SK-N-SH treated with all-trans-retinoic acid at 6 μM for 48 hours (cell line): ENCODE results near the gene IGF2R.
A peak's percentile ranks its signal among the peaks of the same experiment; 100 is the strongest.
"Not testable (repeated sequence)": the region's sequence is repeated elsewhere in the genome, so short reads cannot be mapped to it uniquely, and the experiment has no call there.

ENCODE experiments used
- ATAC-seq: fragments of 200-7000 bp; cut with Tn5 transposase; 3 replicates; pipeline ENCODE4 v1.9.1; 2020; ENCODE audit warnings: mild to moderate bottlenecking, moderate library complexity
- ARNTL ChIP-seq: fragments of 450-650 bp; formaldehyde crosslinking; IDR thresholded peaks from 2 replicates; pipeline ENCODE4 v1.5.0; 2020; ENCODE audit warnings: low read depth, mild to moderate bottlenecking, moderate library complexity, borderline replicate concordance
- BACH2 ChIP-seq: fragments of 250-450 bp; sonication (Bioruptor Pico); IDR thresholded peaks from 2 replicates; pipeline ENCODE4 v1.9.0; 2021; ENCODE audit warnings: mild to moderate bottlenecking, borderline replicate concordance
- CSDC2 ChIP-seq: fragments of 250-450 bp; sonication (Bioruptor Pico); IDR thresholded peaks from 2 replicates; pipeline ENCODE4 v1.5.0; 2020; ENCODE audit warnings: mild to moderate bottlenecking, moderate library complexity
- ESRRG ChIP-seq: fragments of 250-450 bp; sonication (Bioruptor Pico); IDR thresholded peaks from 2 replicates; pipeline ENCODE4 v1.6.1; 2021; ENCODE audit warnings: mild to moderate bottlenecking
- GLIS3 ChIP-seq: fragments of 250-450 bp; sonication (Bioruptor Pico); IDR thresholded peaks from 2 replicates; pipeline ENCODE4 v1.5.0; 2020; ENCODE audit warnings: mild to moderate bottlenecking, moderate library complexity
- ISL1 ChIP-seq: fragments of 250-450 bp; sonication (Bioruptor Pico); IDR thresholded peaks from 2 replicates; pipeline ENCODE4 v2.1.2; 2022; ENCODE audit warnings: mild to moderate bottlenecking, moderate library complexity
- OSR1 ChIP-seq: fragments of 250-450 bp; sonication (Bioruptor Pico); IDR thresholded peaks from 2 replicates; pipeline ENCODE4 v1.8.0; 2022; ENCODE audit warnings: moderate library complexity, mild to moderate bottlenecking, inconsistent platforms
- POU6F1 ChIP-seq: fragments of 250-450 bp; sonication (Bioruptor Pico); IDR thresholded peaks from 2 replicates; pipeline ENCODE4 v1.8.0; 2021; ENCODE audit warnings: low read depth, mild to moderate bottlenecking, moderate library complexity, borderline replicate concordance
- PPARA ChIP-seq: fragments of 250-450 bp; sonication (Bioruptor Pico); IDR thresholded peaks from 2 replicates; pipeline ENCODE4 v1.5.0; 2020; ENCODE audit warnings: mild to moderate bottlenecking, borderline replicate concordance
- RARB ChIP-seq: fragments of 250-450 bp; sonication (Bioruptor Pico); IDR thresholded peaks from 2 replicates; pipeline ENCODE4 v1.8.0; 2021; ENCODE audit warnings: mild to moderate bottlenecking, moderate library complexity
- SNAI2 ChIP-seq: fragments of 250-450 bp; sonication (Bioruptor Pico); IDR thresholded peaks from 2 replicates; pipeline ENCODE4 v1.5.0; 2020; ENCODE audit warnings: mild to moderate bottlenecking, moderate library complexity
- TCF4 ChIP-seq: fragments of 250-450 bp; sonication (Bioruptor Pico); IDR thresholded peaks from 2 replicates; pipeline ENCODE4 v1.8.0; 2021; ENCODE audit warnings: mild to moderate bottlenecking, moderate library complexity, borderline replicate concordance
- ZFP3 ChIP-seq: fragments of 250-450 bp; sonication (Bioruptor Pico); IDR thresholded peaks from 2 replicates; pipeline ENCODE4 v1.5.0; 2020; ENCODE audit warnings: mild to moderate bottlenecking, moderate library complexity
- ZFP30 ChIP-seq: fragments of 450-650 bp; formaldehyde crosslinking; IDR thresholded peaks from 2 replicates; pipeline ENCODE4 v1.5.0; 2022; ENCODE audit warnings: mild to moderate bottlenecking, moderate library complexity
- ZNF565 ChIP-seq: fragments of 450-650 bp; formaldehyde crosslinking; conservative IDR thresholded peaks from 2 replicates; pipeline ENCODE4 v1.5.0; 2020; ENCODE audit warnings: low read depth, mild to moderate bottlenecking, moderate library complexity
- ZNF70 ChIP-seq: fragments of 450-650 bp; formaldehyde crosslinking; IDR thresholded peaks from 2 replicates; pipeline ENCODE4 v1.5.0; 2020; ENCODE audit warnings: mild to moderate bottlenecking, moderate library complexity
- ZNF8 ChIP-seq: fragments of 450-650 bp; formaldehyde crosslinking; IDR thresholded peaks from 2 replicates; pipeline ENCODE4 v1.5.0; 2020; ENCODE audit warnings: mild to moderate bottlenecking, moderate library complexity
- TF ChIP-seq, protein P1 (sequence below): fragments of 250-450 bp; sonication (Bioruptor Pico); IDR thresholded peaks from 2 replicates; pipeline ENCODE4 v1.5.0; 2020; ENCODE audit warnings: mild to moderate bottlenecking, moderate library complexity
- TF ChIP-seq, protein P2 (sequence below): fragments of 250-450 bp; sonication (Bioruptor Pico); IDR thresholded peaks from 2 replicates; pipeline ENCODE4 v1.8.0; 2020; ENCODE audit warnings: mild to moderate bottlenecking, moderate library complexity, borderline replicate concordance
- TF ChIP-seq, protein P3 (sequence below): fragments of 250-450 bp; sonication (Bioruptor Pico); IDR thresholded peaks from 2 replicates; pipeline ENCODE4 v1.5.1; 2021; ENCODE audit warnings: mild to moderate bottlenecking, moderate library complexity

Gene IGF2R

GRCh38 chr6:159999240-159999671 is 30.4 kb downstream of the IGF2R start:
- peak; percentile 34; the same call in 1 of the 3 replicates for ATAC-seq
- TF ChIP-seq RARB (no peak), ZNF70 (CRISPR knock-in tag) (no peak), GLIS3 (CRISPR knock-in tag) (no peak), ZNF565 (no peak), CSDC2 (no peak), PPARA (CRISPR knock-in tag) (no peak), BACH2 (CRISPR knock-in tag) (no peak), ESRRG (CRISPR knock-in tag) (no peak), ZFP3 (CRISPR knock-in tag) (no peak)
- TF ChIP-seq, protein P1, sequence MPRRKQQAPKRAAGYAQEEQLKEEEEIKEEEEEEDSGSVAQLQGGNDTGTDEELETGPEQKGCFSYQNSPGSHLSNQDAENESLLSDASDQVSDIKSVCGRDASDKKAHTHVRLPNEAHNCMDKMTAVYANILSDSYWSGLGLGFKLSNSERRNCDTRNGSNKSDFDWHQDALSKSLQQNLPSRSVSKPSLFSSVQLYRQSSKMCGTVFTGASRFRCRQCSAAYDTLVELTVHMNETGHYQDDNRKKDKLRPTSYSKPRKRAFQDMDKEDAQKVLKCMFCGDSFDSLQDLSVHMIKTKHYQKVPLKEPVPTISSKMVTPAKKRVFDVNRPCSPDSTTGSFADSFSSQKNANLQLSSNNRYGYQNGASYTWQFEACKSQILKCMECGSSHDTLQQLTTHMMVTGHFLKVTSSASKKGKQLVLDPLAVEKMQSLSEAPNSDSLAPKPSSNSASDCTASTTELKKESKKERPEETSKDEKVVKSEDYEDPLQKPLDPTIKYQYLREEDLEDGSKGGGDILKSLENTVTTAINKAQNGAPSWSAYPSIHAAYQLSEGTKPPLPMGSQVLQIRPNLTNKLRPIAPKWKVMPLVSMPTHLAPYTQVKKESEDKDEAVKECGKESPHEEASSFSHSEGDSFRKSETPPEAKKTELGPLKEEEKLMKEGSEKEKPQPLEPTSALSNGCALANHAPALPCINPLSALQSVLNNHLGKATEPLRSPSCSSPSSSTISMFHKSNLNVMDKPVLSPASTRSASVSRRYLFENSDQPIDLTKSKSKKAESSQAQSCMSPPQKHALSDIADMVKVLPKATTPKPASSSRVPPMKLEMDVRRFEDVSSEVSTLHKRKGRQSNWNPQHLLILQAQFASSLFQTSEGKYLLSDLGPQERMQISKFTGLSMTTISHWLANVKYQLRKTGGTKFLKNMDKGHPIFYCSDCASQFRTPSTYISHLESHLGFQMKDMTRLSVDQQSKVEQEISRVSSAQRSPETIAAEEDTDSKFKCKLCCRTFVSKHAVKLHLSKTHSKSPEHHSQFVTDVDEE = no peak

DNA sequence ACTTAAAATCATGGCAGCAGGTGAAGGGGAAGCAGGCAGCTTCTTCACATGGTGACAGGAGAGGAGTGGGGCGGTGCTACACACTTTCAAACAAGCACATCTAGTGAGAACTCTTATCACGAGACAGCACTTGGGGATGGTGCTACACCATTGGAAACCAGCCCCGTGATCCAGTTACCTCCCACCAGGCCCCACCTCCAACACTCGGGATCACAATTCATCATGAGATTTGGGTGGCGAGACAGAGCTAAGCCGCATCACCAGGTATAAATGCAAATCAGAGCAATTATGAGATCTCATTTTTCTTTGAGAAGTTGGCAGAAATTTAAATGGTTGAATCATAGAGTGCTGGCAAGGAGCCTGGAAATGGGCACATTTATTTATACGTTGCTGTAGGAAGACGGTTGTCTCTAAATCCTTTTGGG is 31.4 kb downstream of the IGF2R start:
- ATAC-seq = peak; percentile 77
- peak; percentile 77 for TF ChIP-seq ZFP3 (CRISPR knock-in tag)
- no peak for TF ChIP-seq ESRRG (CRISPR knock-in tag)

- ATAC-seq = not testable (repeated sequence)
Observed at GRCh38 chr6:160000893-160001427, 32.1 kb downstream of the IGF2R start.

DNA sequence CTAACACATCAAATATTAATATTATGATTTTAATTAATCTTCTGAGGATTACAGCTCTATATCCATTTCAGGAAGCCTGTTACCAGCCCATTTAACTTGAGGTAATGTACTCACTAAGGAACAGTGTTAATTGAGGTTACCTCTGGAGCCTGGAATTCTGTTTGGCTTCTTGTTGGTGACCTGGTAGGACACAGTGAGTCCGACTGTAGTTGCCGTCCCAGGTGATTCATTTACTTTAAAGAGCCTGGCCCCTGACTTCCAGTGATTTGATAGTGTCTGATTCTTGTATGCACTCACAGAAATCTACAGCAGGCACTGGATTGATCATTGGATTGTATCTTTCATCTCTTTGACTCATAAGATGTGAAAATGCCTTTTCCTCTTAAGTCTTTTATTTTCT is 34.0 kb downstream of the IGF2R start:
- TF ChIP-seq ZNF70 (CRISPR knock-in tag) (no peak), ESRRG (CRISPR knock-in tag) (no peak)
- no peak for ATAC-seq

DNA sequence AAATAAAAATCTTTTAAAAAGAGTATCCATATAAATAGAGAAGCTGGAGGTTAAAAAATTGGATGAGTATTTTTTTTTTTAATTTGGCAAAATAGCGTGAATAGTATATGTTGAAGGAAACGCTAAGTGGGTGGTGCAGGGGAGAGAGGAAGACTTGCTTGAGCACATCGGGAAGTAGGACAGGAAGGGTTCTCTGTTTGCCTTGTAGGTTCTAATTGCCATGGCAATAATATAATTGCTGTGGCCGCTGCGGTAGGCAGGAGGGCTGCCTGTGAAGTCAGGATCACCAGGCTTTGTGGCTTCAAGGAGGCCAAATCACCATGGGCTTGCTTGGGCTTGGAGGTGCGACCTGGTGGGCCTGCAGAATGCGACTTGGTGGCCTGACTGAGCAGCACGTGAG is 35.1 kb downstream of the IGF2R start:
- TF ChIP-seq ARNTL (CRISPR knock-in tag) (no peak), POU6F1 (CRISPR knock-in tag) (no peak), ISL1 (CRISPR knock-in tag) (no peak), TCF4 (CRISPR knock-in tag) (no peak), ZFP3 (CRISPR knock-in tag) (no peak), ZFP30 (no peak), SNAI2 (no peak), ZNF565 (no peak)
- TF ChIP-seq, protein P2, sequence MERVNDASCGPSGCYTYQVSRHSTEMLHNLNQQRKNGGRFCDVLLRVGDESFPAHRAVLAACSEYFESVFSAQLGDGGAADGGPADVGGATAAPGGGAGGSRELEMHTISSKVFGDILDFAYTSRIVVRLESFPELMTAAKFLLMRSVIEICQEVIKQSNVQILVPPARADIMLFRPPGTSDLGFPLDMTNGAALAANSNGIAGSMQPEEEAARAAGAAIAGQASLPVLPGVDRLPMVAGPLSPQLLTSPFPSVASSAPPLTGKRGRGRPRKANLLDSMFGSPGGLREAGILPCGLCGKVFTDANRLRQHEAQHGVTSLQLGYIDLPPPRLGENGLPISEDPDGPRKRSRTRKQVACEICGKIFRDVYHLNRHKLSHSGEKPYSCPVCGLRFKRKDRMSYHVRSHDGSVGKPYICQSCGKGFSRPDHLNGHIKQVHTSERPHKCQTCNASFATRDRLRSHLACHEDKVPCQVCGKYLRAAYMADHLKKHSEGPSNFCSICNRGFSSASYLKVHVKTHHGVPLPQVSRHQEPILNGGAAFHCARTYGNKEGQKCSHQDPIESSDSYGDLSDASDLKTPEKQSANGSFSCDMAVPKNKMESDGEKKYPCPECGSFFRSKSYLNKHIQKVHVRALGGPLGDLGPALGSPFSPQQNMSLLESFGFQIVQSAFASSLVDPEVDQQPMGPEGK = no peak
- ATAC-seq = no peak

- no peak for ATAC-seq
- TF ChIP-seq ZNF8 (CRISPR knock-in tag) = no peak
- TF ChIP-seq GLIS3 (CRISPR knock-in tag) = no peak
- no peak for TF ChIP-seq ISL1 (CRISPR knock-in tag)
- no peak for TF ChIP-seq ESRRG (CRISPR knock-in tag)
- TF ChIP-seq OSR1 (CRISPR knock-in tag) = no peak
- TF ChIP-seq, protein P2 = no peak
- no peak for TF ChIP-seq ARNTL (CRISPR knock-in tag)
- TF ChIP-seq, protein P3, sequence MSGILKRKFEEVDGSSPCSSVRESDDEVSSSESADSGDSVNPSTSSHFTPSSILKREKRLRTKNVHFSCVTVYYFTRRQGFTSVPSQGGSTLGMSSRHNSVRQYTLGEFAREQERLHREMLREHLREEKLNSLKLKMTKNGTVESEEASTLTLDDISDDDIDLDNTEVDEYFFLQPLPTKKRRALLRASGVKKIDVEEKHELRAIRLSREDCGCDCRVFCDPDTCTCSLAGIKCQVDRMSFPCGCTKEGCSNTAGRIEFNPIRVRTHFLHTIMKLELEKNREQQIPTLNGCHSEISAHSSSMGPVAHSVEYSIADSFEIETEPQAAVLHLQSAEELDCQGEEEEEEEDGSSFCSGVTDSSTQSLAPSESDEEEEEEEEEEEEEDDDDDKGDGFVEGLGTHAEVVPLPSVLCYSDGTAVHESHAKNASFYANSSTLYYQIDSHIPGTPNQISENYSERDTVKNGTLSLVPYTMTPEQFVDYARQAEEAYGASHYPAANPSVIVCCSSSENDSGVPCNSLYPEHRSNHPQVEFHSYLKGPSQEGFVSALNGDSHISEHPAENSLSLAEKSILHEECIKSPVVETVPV (CRISPR knock-in tag) = no peak
- no peak for TF ChIP-seq SNAI2
- TF ChIP-seq ZNF70 (CRISPR knock-in tag) = no peak
Observed at GRCh38 chr6:160004419-160005175, 35.7 kb downstream of the IGF2R start.
